RPMI7951 (cell line): ENCODE data around the gene HIC1. TPM values are rescaled to one million over a fixed set of nuclear protein-coding genes. Genes with fewer than 3 reads are reported as not detected.

Experiments used
- DNase-seq: peaks from one replicate; pipeline ENCODE4 v3.0.0-alpha.2; 2012; ENCODE audit warnings: low read depth
- total RNA-seq: library from RNA; depleted of rRNA; stranded (reverse); fragments of >200 nt; shearing (Covaris generic); gene quantifications from 2 replicates; pipeline ENCODE4 v1.2.3, GENCODE V29; 2014

HIC1 gene
- total RNA-seq, 1 experiment from 2014 or later, result 4.6 TPM

GRCh38 chr17:2047590-2047989, 7.3 kb upstream of the HIC1 start:
- no peak for DNase-seq

- no peak for DNase-seq
Measured at GRCh38 chr17:2048805-2049204, 6.1 kb upstream of the HIC1 start.

- peak; percentile 76 for DNase-seq
Measured at GRCh38 chr17:2049333-2050299, 5.3 kb upstream of the HIC1 start.

- DNase-seq, result peak; percentile 68
Measured at GRCh38 chr17:2050300-2051060, 4.4 kb upstream of the HIC1 start.

GRCh38 chr17:2051061-2051932, 3.6 kb upstream of the HIC1 start:
- no peak for DNase-seq

GRCh38 chr17:2051933-2052559, 2.9 kb upstream of the HIC1 start:
- DNase-seq, result no peak

GRCh38 chr17:2053380-2054261, 1.3 kb upstream of the HIC1 start:
- peak; percentile 81 for DNase-seq

GRCh38 chr17:2054262-2054511, 716 bp upstream of the HIC1 start:
- DNase-seq, result no peak

GRCh38 chr17:2055292-2056205, 646 bp downstream of the HIC1 start:
- DNase-seq, result peak; percentile 42

- DNase-seq, result no peak
Measured at GRCh38 chr17:2056206-2057174, 1.6 kb downstream of the HIC1 start.

- DNase-seq, result no peak
Measured at GRCh38 chr17:2057175-2057759, 2.4 kb downstream of the HIC1 start.

- no peak for DNase-seq
Measured at GRCh38 chr17:2057760-2058585, 3.1 kb downstream of the HIC1 start.

- no peak for DNase-seq
Measured at GRCh38 chr17:2058586-2059546, 4.0 kb downstream of the HIC1 start.

GRCh38 chr17:2059547-2060384, 4.9 kb downstream of the HIC1 start:
- DNase-seq, result no peak

- no peak for DNase-seq
Measured at GRCh38 chr17:2060385-2060658, 5.4 kb downstream of the HIC1 start.
